NCI-H2081 (cell line): ENCODE data around the gene PXMP2.
"Not testable (repeated sequence)": the region's sequence is repeated elsewhere in the genome, so short reads cannot be mapped to it uniquely, and the experiment has no call there.

Source experiments
- DNase-seq, 2 experiments: peaks; one replicate each; lab custom pipeline; 2025; lab: John Stamatoyannopoulos, UW

PXMP2 gene

DNA sequence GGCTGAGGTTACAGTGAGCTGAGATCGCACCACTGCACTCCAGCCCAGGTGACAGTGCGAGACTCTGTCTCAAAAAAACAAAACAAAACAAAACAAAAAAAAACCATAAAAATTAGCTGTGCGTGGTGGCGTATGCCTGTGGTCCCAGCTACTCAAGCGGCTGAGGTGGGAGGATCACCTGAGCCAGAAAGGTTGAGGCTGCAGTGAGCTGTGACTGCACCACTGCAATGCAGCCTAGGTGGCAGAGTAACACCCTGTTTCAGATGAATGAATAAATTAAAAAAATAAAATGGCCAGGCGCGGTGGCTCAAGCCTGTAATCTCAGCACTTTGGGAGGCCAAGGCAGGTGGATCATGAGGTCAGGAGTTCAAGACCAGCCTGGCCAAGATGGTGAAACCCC, 66.3 kb downstream of the PXMP2 start:
- not testable (repeated sequence) for DNase-seq

DNA sequence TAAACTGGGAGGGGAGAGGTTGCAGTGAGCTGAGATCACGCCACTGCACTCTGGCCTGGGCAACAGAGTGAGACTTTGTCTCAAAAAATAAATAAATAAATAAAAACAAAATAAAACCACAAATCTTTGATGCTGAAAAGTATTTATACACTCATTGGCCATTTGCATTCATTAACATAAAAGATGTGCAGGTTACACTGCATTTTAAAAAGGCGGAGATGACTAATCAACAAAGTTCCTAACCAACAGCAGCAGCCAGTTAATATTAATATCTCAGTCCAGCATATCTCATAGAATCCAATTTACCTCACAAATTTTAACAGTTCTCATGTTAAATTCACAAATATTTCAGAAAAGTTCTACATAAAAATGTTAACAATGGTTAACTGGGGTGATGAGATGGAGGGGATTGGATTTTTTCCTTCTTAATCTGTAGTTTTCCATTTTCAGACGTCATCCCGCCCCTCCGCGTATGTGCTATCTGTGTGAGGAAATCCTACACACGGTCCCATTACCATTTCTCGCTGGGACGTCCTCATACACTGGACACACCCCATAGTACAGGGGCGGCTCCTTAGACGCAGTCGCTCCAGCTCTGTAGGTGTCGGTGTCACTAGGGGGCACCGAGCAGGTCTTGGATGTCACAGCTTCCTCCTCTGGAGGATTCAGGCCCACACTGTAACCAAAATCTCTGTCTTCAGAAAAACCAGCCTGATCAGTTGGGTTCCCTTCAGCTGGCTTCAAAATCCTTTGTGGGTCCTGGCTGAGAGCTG, 67.0 kb downstream of the PXMP2 start:
- DNase-seq: no peak
